ENCODE data around the gene HJV.
A peak's percentile ranks its signal among the peaks of the same experiment; 100 is the strongest.
"Not testable (repeated sequence)": the region's sequence is repeated elsewhere in the genome, so short reads cannot be mapped to it uniquely, and the experiment has no call there.

The HJV gene, protein sequence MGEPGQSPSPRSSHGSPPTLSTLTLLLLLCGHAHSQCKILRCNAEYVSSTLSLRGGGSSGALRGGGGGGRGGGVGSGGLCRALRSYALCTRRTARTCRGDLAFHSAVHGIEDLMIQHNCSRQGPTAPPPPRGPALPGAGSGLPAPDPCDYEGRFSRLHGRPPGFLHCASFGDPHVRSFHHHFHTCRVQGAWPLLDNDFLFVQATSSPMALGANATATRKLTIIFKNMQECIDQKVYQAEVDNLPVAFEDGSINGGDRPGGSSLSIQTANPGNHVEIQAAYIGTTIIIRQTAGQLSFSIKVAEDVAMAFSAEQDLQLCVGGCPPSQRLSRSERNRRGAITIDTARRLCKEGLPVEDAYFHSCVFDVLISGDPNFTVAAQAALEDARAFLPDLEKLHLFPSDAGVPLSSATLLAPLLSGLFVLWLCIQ

DNA sequence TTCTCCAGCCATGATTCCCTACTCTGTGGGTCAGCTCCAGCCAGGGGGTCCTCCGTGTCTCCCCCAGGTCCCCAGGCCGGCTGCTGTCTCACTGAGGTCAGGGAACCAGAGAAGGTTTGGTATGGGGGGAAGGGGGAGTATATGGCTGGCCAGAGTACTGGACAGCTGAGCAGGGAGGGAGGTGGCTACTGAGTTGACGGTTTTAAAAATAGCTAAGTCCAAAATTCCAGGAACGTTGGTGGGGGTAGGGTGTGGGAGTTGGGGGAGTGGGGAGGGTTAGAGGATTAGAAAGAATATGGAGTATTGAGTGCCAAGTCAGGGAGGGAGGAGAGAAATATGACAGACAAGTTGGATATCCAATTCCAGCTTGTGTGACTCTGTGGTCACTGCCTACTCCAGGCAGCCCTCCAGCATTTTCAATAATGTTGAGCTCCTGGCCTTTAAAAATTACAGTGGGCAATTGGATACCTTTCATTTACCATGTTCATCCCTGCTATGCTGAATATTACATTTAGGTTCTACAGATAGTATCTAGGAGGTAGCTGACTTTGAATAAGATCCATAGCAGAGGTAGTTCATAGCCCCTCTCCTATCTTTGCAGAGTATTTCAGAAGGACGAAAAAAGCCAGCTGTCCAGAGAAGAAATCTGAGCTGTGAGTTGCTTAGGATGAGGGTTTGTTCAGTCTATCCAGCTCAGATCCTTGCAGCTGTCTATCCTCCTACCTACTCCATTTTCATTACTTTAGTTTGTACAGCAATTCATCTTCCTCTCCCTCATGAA lies at the start of gene HJV:
TSS of gene HJV (minus strand) at position 114 of the 781 bp plus-strand sequence. CDS start 1,504 bp downstream, outside the sequence.
- no peak for DNase-seq

DNA sequence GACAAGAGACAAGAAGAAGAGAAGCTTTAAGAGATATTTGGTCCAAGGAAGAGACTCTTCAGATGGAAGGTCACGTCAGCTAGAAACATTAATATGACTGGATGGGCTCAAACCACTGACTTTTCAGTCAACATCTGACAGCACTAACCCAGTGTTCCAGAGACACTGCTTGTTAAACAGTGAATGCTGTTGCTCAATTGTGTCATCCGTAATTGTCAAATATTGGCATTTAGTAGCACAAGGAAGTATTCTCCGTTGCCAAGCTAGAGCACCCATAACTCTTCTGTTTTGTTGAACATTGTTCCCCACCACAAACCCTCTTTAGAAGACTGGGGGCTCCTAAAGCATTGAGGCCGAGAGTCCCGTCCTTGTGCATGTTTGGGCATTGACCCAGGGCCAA lies 37.6 kb upstream of the HJV start:
- not testable (repeated sequence) for DNase-seq

DNA sequence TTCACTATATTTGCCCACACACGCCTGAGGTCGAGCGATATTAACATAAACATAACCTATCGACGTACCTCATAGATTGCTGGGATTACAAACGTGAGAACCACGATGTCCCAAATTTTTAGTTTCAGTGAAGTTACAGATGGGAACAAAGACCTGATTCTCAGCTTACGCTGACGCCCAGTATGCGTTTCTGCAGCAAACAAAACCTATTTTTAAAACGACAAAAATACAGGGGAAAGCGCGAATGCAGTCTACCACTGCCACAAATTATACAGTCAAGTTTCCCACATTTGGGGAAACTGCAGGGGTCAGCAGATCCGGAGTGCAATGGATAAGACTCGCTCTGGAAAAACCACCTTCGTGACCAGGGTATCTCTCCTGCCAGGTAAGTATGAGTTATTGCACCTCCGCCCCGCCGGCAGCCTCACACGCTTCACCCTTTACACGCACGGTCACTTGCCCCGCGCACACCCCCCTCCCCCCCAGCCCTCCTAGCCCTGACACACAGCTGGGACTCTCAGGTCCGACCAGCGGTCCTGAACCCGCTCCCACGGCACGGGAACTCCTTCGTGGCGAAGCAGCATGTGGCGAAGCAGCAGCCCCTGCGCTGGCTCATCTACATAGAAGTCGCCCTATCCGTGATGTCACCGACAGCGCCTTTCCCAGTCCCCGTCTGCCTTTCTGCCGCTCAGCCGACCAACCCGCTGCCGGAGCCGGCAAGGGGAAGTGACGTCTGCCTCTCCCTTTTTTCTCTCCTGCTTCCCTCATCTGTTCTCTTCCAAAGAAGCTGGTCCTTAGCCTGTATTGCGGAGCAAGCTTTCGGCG lies 30.5 kb upstream of the HJV start:
- DNase-seq: not testable (repeated sequence)

DNA sequence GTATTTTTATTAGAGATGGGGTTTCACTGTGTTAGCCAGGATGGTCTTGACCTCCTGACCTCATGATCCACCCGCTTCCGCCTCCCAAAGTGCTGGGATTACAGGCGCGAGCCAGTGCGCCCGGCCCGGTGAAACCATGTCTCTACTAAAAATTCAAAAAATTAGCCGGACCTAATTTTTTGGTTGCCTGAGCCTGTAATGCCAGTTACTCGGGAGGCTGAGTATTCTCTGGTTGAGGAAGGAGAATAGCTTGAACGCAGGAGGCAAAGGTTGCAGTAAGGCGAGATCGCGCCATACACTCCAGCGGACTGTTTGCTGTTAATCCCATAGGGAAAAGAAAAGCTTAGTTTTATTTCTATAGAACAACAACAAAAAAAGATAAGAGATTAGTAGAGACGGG lies 29.9 kb upstream of the HJV start:
- no peak for DNase-seq

DNA sequence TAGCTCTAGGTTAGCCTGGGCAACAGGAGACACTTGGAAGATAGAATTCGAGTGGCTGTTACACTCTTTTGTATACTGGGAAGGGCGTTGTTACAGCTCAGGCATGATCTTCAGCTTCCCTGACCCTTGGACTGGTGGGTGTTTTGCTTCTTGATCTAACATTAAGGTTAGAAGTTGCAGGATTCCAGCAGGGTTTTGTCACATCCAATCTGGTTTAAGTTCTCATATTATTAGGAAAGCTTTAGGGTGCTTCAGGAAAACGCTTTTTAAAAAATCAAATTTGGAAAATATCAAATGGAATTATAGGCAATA lies 29.1 kb upstream of the HJV start:
- not testable (repeated sequence) for DNase-seq

DNA sequence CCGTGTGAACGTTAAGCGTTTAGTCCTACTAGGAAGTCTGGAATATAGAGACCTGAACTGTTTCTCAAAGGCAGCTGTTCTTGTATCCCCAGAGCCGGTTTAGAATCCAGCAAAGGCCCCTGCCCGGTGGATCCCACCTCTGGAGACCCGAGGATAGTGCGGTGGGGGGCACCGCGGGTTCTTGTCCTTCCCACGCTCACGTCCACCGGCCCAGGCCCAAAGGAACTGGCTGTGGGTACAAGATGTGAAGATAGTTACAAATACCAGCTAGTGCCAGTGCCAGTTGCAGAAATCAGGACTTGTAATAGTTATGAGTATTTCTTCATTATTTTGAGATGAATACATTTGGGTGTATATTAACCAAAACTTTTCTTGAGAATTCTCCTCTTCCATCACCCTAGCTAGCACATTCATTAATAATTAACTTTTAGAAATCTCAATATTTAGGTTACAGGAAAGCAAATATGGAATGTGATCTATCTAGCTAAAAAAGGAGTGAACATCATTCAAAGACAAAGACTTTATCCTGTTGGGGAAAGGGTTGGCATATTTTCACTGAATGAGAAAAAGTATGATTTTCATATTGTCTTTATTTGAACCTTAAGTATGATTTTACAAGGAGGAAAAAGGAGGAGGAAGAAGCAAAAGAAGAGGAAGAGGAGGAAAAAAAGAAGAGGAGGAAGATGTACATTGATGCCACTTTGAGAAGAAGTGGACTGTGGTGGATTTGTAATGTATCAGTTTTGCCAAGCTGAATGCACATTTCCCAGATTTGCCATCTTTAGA lies 28.5 kb upstream of the HJV start:
- DNase-seq: not testable (repeated sequence)

DNA sequence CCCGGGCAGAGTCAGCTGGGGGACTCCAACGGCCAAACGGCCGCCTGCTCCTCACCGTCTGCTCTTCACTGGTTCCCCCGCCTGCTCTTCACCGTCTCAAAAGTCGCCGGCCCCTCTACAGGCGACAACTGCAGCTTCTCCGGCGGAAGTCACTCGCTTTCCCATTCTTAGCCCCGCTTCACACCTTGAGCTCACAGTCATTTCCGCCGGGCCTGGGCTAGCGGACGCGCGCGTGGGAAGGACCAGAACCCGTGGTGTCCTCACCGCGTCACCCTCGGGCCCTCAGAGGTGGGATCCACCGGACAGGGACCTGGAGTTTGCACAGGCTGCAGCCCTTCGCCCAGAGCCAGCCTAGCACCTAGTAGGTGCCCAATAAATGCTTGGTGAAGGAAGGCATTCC lies 27.9 kb upstream of the HJV start:
- DNase-seq: no peak

DNA sequence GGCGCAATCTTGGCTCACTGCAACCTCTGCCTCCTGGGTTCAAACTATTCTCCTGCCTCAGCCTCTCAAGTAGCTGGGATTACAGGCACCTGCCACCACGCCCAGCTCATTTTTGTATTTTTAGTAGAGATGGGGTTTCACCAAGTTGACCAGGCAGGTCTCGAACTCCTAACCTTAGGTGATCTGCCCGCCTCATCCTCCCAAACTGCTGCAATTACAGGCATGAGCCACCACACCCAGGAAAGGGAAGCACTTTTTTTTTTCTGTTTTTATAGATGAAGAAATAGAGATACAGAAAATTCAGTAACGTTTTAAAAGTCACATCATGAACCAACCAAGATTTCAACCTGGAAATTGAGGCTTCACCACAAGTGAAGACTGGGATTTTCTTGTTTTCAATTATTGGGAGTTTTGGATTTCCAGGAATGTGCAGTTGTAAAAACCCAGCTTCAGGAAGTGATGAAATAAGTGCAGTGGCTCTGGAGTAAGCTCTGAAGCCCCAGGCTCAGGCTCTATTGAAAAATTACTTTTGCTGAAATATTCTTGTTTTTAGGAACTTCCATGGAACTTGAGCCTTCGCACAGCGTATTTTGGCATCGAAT lies 27.1 kb upstream of the HJV start:
- not testable (repeated sequence) for DNase-seq

DNA sequence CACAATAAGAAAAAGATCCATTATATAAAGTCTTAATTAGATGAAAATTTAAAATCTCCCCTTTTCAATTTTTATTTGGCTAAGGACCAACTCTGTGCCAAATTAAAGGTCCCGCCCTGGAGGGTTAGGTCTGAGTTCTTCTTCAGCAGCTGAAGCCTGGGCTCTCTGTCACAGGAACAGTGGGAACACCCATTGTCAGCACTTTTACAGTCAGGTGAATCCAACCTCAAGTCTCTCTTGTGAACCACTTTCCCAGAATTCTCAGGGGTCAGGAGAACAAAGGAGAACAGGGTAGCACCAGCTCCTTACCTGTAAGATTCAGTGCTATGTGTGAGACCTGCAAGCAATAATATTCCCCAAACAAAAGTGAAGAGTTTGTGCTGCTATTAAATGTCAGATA lies 25.1 kb upstream of the HJV start:
- DNase-seq: no peak

DNA sequence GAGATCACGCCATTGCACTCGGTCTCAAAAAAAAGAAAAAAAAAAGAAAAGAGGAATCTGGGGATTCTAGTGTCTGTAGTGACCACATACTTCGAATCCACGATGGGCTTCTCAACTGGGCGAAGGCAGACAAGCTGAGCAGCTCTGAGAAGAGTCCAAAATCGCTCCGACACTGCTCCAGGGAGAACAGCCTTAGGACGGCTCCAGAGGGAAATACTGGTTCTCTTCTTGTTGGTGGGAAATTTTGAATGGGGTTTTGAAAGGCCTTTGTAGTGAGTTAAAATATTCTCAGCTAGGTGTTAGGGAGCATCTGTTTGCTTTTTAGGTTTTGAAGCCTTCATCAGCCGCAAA lies 18.3 kb upstream of the HJV start:
- no peak for DNase-seq

DNA sequence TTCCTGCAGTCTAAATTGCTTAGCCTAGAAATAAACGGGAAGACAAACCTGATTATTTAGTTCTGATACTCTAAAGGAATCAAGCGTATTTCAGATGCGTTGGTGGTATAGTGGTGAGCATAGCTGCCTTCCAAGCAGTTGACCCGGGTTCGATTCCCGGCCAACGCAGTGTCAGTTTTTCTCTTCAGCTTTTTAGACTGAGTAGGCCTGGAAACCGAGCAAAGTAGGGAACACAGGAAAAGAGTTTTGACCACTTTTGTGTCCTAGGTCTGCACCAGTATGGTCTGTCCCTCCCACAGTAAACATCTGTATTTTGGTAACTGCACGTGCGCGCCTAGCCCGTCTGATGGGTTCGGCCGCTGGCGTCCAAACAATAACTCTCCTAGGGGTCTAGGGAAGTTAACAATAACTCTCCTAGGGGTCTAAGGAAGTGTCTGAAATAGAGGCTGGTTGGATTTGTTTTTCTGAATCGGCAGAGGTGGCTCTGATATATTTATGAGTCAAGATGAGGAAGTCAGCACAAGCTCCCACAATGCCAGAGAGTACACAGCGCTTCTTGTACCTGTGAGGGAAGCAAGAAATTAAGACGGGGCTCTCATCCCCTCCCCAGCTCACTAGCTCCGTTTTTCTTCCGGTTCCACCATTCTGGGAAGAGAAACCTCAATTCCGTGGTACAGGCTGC lies 15.6 kb upstream of the HJV start:
- peak; percentile 70 for DNase-seq

DNA sequence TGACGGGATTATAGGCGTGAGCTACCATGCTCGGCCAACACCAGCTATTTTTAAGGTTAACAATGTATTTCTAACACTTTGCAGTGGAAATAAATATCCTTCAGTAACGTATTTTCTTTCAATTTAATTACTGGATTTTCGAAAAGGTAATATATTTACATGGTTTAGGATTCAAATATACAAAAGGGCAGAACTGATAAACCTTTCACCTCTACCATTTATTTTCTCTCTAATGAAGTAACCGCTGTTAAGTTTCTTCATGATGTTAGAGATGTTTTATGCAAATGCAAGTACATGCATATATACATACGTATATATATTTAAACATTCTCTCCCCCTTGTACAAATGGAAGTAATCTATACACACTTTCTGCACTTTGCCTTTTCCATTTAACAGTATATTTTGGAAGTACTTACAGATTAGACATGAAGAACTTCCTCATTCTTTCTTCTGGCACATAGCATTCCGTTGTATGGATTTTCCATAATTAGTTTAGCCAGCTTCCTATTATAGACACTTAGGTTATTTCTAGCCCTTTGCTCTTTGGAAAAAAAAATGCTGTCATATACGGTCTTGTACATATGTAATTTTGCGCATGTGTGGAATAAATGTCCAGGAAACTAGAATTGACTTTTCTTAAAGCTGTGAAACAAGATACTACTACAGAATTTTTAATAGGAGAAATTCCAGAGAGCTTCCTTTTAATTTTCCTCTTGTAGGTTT lies 14.9 kb upstream of the HJV start:
- peak; percentile 67 for DNase-seq

DNA sequence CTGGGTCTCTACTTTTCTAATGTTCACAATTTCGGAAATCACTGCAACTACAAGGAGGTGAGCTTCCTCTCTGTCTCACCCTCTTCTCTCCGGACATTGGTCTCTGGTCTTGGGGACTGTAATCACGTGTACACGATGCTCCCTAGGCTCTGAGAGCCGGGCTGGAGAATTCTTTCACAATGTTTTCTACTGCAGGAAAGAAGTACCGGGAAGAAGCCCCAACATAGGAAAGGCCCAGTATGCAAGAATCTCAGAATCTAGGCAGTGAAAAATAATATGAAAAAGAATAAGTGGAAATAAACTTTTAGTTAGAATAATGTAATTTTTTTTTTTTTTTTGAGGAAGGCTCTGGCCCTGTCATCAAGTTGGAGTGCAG lies 13.5 kb upstream of the HJV start:
- DNase-seq: no peak

DNA sequence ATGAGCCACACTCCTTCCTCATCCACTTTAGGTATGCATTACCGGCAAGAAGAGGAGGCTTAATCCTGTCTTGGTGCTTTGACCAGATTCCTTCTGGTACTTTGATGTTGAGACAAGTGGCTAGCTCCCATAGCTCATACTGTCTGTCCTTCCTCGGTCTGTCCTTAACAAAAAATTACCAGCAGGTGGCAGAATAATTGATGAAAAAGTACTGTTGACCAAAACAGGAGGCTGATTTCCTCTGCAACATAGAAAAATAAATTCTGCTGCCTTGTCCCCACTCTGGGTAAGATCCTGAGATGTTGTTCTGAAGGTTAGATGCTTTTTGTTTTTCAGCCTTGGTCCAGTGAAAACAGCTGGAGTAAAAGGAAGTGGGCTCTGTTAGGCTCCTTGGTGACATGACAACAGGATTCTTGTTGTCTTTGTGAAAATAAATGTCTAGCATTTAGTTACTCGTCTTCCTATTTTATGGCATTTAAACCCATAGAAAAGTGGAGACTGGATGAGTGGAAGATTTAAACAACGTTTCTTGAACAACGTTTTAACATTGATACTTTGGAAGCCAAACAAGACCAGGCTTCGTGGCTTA lies 11.2 kb upstream of the HJV start:
- DNase-seq: peak; percentile 20

DNA sequence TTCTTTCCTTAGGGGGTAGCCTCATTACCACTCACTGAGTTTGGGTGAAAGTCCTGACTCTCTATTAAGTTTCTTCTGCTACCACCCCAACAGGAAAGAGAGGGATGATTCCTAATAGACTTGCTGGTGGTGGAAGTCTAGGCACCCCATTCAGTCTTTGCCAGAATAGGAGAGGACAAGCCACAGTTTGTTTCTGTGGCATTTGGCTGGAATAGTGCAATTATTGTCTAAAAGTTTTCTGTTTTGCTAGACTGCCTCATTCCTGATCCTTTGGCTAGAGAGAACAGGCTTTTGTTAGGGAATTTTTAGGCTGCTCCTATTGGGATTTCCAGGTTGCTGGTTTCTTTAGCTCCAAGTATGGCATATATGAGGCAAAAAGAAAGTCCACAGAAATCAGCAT lies 9.9 kb upstream of the HJV start:
- no peak for DNase-seq

DNA sequence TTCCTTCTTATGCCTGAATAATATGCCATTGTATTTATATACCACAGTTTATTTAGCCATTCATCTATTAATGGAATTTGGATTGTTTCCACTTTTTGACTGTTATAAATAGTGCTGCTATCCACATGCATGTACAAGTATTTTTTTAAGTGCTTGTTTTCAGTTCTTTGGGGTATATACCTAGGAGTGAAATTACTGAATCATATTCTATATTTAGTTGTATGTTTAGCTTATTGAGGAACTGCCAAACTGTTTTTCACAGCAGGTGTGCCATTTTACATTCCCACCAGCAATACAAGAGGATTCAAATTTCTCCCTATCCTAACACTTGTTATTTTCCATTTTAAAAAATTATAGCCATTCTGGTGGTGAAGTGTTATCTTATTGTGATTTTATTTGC lies 7.6 kb upstream of the HJV start:
- no peak for DNase-seq

DNA sequence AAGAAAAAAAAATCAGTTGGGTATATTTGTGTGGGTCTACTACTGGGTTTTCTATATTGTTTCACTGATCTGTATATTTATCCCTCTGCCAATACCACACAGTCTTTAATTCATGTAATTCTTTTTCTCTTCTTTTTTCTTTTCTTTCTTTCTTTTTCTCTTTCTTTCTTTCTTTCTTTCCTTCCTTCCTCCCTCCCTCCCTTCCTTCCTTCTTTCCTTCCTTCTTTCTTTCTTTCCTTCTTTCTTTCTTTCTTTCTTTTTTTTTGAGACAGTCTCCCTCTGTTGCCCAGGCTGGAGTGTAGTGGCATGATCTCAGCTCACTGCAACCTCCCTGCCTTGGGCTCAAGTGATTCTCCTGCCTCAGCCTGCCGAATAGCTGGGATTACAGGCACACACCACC lies 5.1 kb upstream of the HJV start:
- DNase-seq: not testable (repeated sequence)

DNA sequence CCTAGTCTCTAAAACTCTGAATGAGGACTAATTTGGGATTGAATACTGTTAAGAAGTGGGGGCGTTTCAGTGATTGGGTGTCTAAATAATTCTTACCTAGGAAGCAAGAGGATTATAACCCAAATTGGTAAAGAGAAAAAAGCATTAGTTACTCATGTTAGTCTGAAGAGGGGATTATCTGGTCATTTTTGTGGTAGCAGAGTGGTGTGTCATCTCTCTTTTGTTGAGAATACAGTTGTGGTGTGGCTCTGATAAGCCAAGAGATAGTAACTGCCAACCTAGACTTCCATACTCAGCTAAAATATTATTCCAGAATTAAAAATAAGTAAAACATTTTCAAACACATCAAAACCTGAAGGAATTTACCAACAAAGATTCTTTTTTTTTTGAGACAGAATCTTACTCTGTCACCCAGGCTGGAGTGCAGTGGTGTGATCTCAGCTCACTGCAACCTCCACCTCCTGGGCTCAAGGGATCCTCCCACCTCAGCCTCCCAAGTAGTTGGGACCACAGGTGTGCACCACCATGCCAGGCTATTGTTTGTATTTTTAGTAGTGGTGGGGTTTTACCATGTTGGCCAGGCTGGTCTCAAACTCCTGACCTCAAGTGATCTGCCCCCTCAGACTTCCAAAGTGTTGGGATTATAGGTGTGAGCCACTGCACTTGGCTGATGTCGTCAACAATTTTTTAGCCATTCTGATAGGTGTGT lies 4.4 kb upstream of the HJV start:
- DNase-seq: not testable (repeated sequence)

DNA sequence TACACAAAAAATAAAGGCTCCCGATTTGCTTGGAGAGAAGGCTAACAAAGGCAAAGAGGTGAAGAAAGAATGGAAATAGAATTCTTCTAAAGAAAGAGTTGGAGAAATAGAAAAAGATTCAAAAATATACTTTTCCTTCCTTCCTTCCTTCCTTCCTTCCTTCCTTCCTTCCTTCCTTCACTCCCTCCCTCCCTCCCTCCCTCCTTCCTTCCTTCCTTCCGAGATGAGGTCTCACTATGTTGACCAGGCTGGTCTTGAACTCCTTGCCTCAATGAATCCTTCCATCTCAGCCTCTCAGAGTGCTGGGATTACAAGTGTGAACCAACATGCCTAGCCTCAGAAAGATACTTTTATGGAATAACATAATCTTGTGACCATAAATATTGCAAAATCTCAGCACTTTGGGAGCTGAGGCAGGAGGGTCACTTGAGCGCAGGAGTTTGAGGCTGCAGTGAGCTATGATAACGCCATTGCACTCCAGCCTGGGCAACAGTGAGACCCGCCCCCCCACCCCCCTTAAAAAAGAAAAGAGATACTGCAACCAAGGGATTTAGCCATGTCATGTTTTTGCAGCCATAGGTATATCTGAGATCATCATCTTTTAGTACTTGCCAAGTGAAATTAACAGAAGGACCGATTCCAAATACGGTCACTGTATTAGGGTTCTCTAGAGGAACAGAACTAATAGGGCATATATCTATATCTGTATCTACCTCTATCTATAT lies 1.0 kb upstream of the HJV start:
- DNase-seq: no peak
